Adipocyte (in vitro differentiated cells): ENCODE results near the gene TLCD2.
"Not testable (repeated sequence)": the region's sequence is repeated elsewhere in the genome, so short reads cannot be mapped to it uniquely, and the experiment has no call there.

Experiments used
- DNase-seq: peaks from one replicate; pipeline ENCODE4 v3.0.0-alpha.2; 2015; ENCODE audit warnings: low read depth
- H3K27me3 ChIP-seq: replicated peaks from 2 replicates; pipeline ENCODE4 v1.7.0; 2013; ENCODE audit warnings: mild to moderate bottlenecking, low read length, moderate library complexity; ENCODE audit not compliant: control insufficient read depth, insufficient read depth
- H3K36me3 ChIP-seq: 2 replicates; pipeline ENCODE4 v1.7.0; 2013; ENCODE audit warnings: low read length, mild to moderate bottlenecking, moderate library complexity; ENCODE audit not compliant: control insufficient read depth, insufficient read depth, severe bottlenecking
- H3K4me1 ChIP-seq: 2 replicates; pipeline ENCODE4 v1.7.0; 2013; ENCODE audit warnings: mild to moderate bottlenecking, low read length, moderate library complexity; ENCODE audit not compliant: control insufficient read depth, insufficient read depth
- H3K4me3 ChIP-seq: 2 replicates; pipeline ENCODE4 v1.7.0; 2013; ENCODE audit warnings: mild to moderate bottlenecking, low read length, moderate library complexity
- H3K9ac ChIP-seq: 2 replicates; pipeline ENCODE4 v1.7.0; 2013; ENCODE audit warnings: mild to moderate bottlenecking, low read length, moderate library complexity
- H3K9me3 ChIP-seq: 2 replicates; pipeline ENCODE4 v1.7.0; 2013; ENCODE audit warnings: mild to moderate bottlenecking, low read length, moderate library complexity; ENCODE audit not compliant: control insufficient read depth

Gene TLCD2

DNA sequence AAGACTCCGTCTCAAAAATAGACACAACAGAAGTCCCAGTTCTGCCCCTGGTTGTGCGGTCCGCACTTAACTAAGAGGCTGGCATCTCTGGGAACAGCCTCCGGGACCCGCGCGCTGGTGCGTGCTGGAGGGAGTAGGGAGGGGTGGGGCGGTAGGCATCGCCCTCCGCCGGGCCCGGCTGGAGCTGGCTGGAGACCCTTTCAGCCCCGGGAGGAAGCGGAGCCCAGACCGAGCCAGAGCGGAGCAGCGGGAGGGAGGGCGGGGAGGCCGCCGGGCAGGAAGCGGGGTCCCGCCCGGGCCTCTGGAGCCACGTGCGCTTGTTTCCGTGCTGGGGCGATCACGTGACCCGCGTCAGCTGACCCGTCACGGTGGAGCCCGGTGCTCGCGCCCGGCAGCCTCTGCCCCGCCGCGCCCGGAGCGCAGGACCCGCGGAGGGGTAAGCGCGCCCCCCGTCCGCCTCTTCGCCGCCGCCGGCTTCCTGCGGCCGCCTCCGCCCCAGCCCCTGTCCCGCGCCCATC, 14.2 kb upstream of the TLCD2 start, which contains the start of gene WDR81:
Gene WDR81, plus strand, starts transcription at position 354 of the 518 bp plus-strand sequence. CDS start 256 bp downstream, outside the sequence.
- H3K4me1 ChIP-seq = peaks cover 65% of the 10 kb centered on the region
- H3K4me3 ChIP-seq = peak within 1 kb of the TSS; percentile 79
- H3K27me3 ChIP-seq = no peaks in the 10 kb centered on the region
- H3K9me3 ChIP-seq = no peaks in the 10 kb centered on the region
- H3K9ac ChIP-seq = peak within 1 kb of the TSS; percentile 87
- H3K36me3 ChIP-seq = peaks cover 14% of the 10 kb centered on the region
- peak; percentile 94 for DNase-seq

DNA sequence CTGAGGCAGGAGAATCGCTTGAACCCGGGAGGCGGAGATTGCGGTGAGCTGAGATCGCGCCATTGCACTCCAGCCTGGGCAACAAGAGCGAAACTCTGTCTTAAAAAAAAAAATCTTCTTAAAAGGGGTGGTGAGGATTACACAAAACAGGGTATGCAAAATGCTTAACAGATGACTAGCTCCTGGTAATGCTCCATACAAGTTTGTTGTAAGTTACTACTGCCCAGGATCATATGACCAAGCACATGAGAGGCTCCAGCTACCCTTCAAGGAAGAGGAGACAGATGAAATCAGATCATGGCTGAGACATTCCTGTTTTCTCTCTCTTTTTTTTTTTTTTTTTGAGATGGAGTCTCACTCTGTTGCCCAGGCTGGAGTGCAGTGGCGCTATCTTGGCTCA, 11.8 kb upstream of the TLCD2 start:
- H3K4me1 ChIP-seq = peaks cover 70% of the 10 kb centered on the region
- not testable (repeated sequence) for H3K4me3 ChIP-seq, H3K27me3 ChIP-seq, H3K36me3 ChIP-seq, H3K9me3 ChIP-seq, H3K9ac ChIP-seq
- peak; percentile 56 for DNase-seq

DNA sequence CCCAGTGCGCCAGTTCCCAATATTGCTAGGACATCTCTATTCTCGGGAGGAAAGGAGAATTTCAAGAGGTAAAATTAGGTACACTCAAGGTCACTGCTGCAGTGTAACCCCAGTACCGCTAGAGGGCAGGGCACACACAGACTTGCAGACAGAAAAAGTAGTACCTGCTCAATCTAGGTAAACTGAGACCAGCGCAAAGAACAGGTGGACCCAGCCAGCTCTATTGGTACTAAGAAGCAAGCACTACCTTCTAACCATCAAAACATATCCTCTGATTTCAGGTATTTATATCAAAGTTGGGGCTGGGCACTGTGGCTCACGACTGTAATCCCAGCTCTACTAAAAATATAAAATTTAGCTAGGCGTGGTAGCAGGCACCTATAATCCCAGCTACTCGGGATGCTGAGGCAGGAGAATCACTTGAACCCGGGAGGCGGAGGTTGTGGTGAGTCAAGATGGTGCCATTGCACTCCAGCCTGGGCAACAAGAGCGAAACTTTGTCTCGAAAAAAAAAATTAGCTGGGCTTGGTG, 10.7 kb upstream of the TLCD2 start:
- Histone ChIP-seq H3K36me3 (no peaks in the 10 kb centered on the region), H3K9me3 (no peaks in the 10 kb centered on the region), H3K27me3 (no peaks in the 10 kb centered on the region), H3K4me1 (peaks cover 59% of the 10 kb centered on the region), H3K4me3 (no peak overlapping the region), H3K9ac (peak overlapping the region; percentile 59)
- DNase-seq = peak; percentile 85

DNA sequence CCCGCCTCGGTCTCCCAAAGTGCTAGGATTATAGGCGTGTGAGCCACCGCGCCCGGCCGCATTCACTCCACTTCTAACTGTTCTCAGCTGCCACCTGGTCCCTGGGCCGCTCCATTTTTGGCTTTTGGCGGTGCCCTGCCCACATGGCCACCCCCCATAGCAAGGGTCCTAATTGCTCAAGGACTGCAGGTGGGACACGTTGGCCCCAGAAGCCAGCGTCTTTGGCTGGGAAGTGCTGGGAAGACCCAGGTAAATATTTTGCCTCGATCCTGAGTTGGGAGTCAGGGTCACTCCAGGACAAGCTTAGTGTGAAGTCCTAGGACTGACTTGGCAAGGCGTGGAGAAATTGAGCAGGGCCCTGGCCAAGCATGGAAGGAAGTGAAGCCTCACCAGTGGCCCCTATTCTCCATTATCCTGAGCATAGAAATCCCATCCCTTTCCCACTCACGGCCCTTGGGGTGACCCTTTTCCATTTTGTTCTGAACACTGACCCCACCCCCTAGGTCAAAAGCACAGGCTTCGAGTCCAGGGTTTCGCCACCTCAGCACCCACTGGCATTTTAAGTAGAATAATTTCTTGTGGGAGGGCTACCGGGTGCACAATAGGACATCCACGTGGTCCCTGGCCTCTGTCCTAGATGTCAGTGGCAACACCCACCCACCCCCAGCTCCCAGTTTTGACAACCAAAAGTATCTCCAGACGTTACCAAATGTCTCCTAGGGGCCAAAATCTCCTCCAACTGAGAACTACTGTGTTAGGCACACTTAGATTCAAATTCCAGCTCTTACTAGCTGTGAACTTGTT, 8.4 kb upstream of the TLCD2 start:
- peaks cover 47% of the 10 kb centered on the region for H3K4me1 ChIP-seq
- H3K27me3 ChIP-seq = no peaks in the 10 kb centered on the region
- peaks cover 7% of the 10 kb centered on the region for H3K36me3 ChIP-seq
- H3K9ac ChIP-seq = peak overlapping the region; percentile 98
- H3K4me3 ChIP-seq = no peak overlapping the region
- DNase-seq = no peak
- no peaks in the 10 kb centered on the region for H3K9me3 ChIP-seq

DNA sequence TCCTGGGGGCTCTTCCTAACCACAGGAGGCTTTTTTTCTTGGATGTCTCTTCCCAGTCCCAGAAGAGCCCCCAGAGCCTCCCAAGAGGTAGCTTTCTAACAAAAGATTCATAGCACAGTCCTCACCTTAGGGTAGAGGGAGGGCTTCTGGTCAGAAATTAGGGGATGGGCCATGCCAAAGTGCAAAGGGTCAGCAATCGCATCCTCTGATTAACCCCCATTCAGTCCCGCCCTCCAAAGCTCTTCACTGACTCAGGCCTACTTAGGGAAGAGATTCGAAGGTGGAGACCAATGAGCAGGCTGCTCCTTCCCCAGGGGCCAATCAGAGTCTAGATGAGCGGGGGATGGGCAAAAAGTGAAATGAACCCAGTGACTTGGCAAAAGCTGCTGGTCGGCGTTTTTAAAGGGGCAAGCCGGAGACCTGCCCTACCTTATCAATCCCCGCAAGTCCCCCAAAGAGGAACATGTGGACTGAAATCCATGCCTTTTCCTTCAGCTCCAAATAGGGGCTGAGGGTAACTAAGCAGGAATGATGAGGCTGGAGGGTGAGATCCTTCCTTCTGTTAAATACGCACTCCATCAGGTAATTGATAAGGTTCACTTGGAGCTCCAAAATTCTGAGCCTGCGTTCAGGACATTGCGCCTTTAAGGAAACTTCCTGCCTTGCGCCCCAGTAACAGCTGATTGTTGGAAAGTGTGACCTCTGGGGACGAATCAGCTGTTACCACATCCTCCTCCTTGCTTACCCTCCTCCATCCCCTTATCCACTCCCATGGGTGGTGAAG, 6.9 kb upstream of the TLCD2 start:
- Histone ChIP-seq H3K4me1 (peaks cover 52% of the 10 kb centered on the region), H3K27me3 (no peaks in the 10 kb centered on the region), H3K9me3 (no peaks in the 10 kb centered on the region), H3K4me3 (peak overlapping the region; percentile 88), H3K36me3 (peaks cover 22% of the 10 kb centered on the region), H3K9ac (peak overlapping the region; percentile 98)
- peak; percentile 99 for DNase-seq

DNA sequence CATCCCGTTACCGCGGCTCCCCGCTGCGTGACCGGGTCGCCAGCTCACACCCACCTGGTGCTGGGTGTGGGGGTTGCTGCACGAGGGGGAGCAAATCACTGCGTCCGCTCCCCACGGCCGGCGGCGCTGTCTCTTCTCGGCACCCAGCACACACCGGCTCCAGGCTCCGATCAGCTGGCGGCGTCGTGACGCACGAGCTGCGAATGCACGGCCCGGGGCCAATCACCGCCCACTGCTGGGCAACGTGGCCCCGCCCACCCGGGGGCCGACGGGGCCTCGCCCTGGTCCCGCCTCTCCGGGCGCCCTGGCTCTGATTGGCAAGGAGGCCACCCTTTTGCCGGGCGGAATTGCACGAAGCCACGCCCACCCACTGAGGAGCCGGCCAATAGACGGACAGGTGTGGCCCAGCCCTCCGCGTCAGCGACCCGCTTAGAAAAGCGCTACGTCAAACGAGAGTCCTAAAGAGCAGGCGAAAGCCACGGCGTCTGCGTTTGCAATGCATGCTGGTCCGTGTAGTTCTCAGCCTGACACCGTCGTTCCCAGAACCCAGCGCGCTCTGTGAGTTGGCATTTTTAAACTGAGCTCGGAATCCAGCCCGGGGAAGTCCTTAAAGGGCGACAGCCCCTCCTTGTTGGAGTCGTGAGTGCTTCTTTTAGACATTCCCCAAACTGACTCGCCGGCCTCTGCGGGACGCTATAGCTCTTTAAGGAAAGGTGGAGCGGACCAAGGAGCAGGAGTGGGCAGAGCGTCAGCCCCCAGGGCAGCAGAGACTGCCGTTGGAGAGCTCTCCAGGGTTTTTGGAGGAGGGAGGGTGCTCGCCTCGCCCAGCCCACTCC, 6.1 kb upstream of the TLCD2 start:
- peaks cover 55% of the 10 kb centered on the region for H3K4me1 ChIP-seq
- DNase-seq = peak; percentile 100
- peaks cover 30% of the 10 kb centered on the region for H3K36me3 ChIP-seq
- no peaks in the 10 kb centered on the region for H3K27me3 ChIP-seq
- peak overlapping the region; percentile 99 for H3K9ac ChIP-seq
- H3K4me3 ChIP-seq = peak overlapping the region; percentile 97
- H3K9me3 ChIP-seq = no peaks in the 10 kb centered on the region

DNA sequence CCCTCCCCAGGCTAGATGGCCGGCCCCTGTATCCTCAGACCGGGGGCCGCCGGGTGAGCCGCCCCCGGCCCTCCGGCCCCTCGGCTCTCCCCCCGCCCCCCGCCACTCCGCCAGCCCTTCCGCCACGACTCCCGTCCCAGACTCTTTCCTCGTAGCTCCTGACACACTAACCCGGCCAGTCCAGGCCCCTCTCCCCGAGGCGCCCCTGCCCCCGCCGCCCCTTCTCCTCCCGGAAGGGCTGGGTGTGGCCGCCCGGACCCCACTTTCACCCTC, 5.6 kb upstream of the TLCD2 start:
- H3K27me3 ChIP-seq = no peaks in the 10 kb centered on the region
- peak overlapping the region; percentile 99 for H3K9ac ChIP-seq
- peak overlapping the region; percentile 97 for H3K4me3 ChIP-seq
- peaks cover 34% of the 10 kb centered on the region for H3K36me3 ChIP-seq
- no peak for DNase-seq
- H3K4me1 ChIP-seq = peaks cover 53% of the 10 kb centered on the region
- no peaks in the 10 kb centered on the region for H3K9me3 ChIP-seq

DNA sequence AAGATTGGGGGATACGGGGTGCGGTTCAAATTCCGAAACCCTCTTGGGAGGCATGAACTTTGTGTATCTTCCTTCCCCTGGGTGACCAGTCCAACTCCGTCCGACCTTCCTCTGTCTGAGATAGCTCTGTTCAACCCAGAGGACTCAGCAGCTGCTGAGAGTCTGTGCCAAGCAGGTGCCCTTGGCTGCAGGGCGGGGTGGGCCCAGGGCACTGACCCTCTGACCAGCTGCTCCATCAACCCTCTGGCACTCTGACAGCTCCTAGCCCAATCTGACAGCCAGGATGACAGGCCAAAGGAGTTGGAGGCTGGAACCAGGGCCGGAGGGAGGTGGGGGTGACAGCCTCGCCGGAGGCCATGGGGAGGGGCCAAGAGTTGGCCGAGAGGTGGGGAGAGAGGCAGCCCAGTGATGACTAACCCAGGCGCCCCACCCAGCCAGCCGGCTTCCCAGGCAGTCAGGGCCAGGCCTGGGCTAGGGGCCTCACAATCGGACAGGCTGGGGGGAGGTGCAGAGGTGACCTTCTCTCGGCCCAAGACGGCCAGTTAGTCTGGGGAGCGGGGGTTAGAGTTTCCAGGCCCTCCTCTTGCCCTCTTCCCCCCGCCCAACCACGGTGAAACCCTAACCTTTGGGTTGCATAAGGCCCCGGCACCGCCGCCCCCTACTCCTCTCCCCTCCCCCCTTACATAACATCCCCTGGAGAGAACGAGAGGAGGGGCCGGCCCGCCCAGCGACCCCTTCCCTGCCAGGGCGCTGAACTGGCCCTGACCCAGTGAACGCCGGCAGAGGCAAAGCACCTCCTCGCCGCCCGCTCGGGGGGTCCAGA, 5.0 kb upstream of the TLCD2 start:
- Histone ChIP-seq H3K27me3 (no peaks in the 10 kb centered on the region), H3K36me3 (peaks cover 34% of the 10 kb centered on the region), H3K4me3 (peak overlapping the region; percentile 97), H3K9me3 (no peaks in the 10 kb centered on the region), H3K4me1 (peaks cover 48% of the 10 kb centered on the region), H3K9ac (peak overlapping the region; percentile 99)
- DNase-seq = peak; percentile 96

DNA sequence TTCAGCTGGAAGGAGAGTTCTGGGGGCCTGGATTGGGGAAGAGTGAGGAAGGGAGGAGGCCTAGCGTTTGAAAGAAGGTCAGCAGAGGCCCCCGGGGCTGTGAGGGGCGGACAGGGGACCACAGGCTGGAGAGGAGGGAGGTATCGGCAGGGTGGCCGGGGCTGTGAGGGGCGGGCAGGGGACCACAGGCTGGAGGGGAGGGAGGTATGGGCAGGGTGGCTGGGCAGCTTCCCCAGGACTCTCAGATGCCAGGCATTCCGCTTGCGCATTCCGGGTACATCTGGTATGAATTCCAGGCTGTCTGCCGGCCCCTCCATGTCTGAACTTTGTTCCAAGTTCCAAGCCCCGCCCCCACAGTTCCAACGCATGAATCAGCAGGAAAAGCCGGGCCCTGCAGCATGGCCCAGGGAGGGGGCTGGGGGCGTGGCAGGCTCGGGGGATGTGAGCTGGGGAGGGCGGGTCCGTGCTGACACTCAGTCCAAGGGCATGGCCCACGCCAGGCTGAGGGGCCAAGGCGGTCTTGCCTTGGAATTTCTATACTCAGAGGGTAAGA, 4.3 kb upstream of the TLCD2 start:
- Histone ChIP-seq H3K9me3 (no peaks in the 10 kb centered on the region), H3K27me3 (no peaks in the 10 kb centered on the region), H3K4me3 (peak overlapping the region; percentile 97), H3K4me1 (peaks cover 44% of the 10 kb centered on the region), H3K9ac (peak overlapping the region; percentile 99), H3K36me3 (peaks cover 34% of the 10 kb centered on the region)
- DNase-seq = peak; percentile 100

DNA sequence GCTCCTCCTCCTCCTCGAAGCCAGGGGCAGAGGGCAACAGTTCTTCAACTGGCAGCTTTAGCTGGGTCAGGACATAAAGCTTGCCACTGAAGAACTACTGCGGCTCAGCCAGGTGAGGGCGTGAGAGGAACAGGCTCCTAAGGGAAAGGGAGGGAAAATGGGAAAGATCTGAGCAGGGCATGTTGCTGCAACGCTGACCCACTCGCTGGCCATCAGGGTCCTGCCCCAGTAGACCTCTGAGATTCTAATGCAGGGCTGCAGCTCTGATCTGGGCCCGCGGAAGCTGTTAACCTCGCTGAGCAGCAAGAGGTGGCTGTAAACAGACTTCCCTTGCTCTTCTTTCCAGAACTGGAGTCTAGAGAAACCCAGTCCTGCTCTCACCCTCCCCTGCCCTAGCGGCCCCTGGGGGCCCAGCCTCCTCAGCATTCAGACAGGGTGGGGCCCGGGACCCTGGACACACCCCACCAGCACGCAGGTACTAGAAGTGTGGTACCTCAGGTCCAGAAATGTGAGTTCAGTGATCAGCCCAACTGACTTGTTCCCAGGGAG, 3.8 kb upstream of the TLCD2 start:
- peaks cover 46% of the 10 kb centered on the region for H3K4me1 ChIP-seq
- H3K36me3 ChIP-seq = peaks cover 34% of the 10 kb centered on the region
- no peaks in the 10 kb centered on the region for H3K9me3 ChIP-seq
- no peaks in the 10 kb centered on the region for H3K27me3 ChIP-seq
- peak; percentile 49 for DNase-seq
- peak overlapping the region; percentile 97 for H3K4me3 ChIP-seq
- H3K9ac ChIP-seq = peak overlapping the region; percentile 99
